Measurements from ENCODE around the gene RNU4-1.

Gene RNU4-1

GRCh38 chr12:120290609-120291305, 2.3 kb downstream of the RNU4-1 start:
- no peak for DNase-seq (ENCODE audit: low read depth)

- DNase-seq (ENCODE audit: low read depth), result no peak
Measured at GRCh38 chr12:120287491-120287890, 5.5 kb downstream of the RNU4-1 start.

- DNase-seq (ENCODE audit: low read depth), result no peak
Measured at GRCh38 chr12:120286768-120287490, 6.1 kb downstream of the RNU4-1 start.

GRCh38 chr12:120284381-120284780, 8.7 kb downstream of the RNU4-1 start:
- no peak for DNase-seq (ENCODE audit: low read depth)

- no peak for DNase-seq (ENCODE audit: low read depth)
Measured at GRCh38 chr12:120283318-120283717, 9.7 kb downstream of the RNU4-1 start.

- DNase-seq (ENCODE audit: low read depth), result no peak
Measured at GRCh38 chr12:120278137-120279069, 14.6 kb downstream of the RNU4-1 start.

- DNase-seq (ENCODE audit: low read depth), result no peak
Measured at GRCh38 chr12:120276734-120277133, 16.3 kb downstream of the RNU4-1 start.

GRCh38 chr12:120267736-120268135, 25.3 kb downstream of the RNU4-1 start:
- no peak for DNase-seq (ENCODE audit: low read depth)

- DNase-seq (ENCODE audit: low read depth), result no peak
Measured at GRCh38 chr12:120266180-120266870, 26.7 kb downstream of the RNU4-1 start.

GRCh38 chr12:120265473-120266179, 27.4 kb downstream of the RNU4-1 start, which contains the start of gene PXN:
Gene PXN, minus strand, starts transcription at chr12:120265730. Its CDS starts 101 bp downstream, at chr12:120265629.
- peak; percentile 60 for DNase-seq (ENCODE audit: low read depth)

GRCh38 chr12:120264904-120265472, 28.0 kb downstream of the RNU4-1 start:
- DNase-seq (ENCODE audit: low read depth), result no peak

- no peak for DNase-seq (ENCODE audit: low read depth)
Measured at GRCh38 chr12:120264086-120264903, 28.7 kb downstream of the RNU4-1 start.

- DNase-seq (ENCODE audit: low read depth), result no peak
Measured at GRCh38 chr12:120263748-120264085, 29.3 kb downstream of the RNU4-1 start.

GRCh38 chr12:120262852-120263747, 29.9 kb downstream of the RNU4-1 start:
- no peak for DNase-seq (ENCODE audit: low read depth)

GRCh38 chr12:120261951-120262851, 30.8 kb downstream of the RNU4-1 start:
- DNase-seq (ENCODE audit: low read depth), result no peak

- DNase-seq (ENCODE audit: low read depth), result no peak
Measured at GRCh38 chr12:120260607-120261006, 32.4 kb downstream of the RNU4-1 start.

GRCh38 chr12:120259418-120260202, 33.4 kb downstream of the RNU4-1 start:
- no peak for DNase-seq (ENCODE audit: low read depth)

All from fibroblast of the conjunctiva (primary cell).